SK-N-MC (cell line): ENCODE measurements around the gene IL4R.

Experiments used
- EZH2 ChIP-seq: fragments of 200-600 bp; sonication (generic); IDR thresholded peaks from one replicate; pipeline ENCODE4 v1.6.1; 2017; ENCODE audit warnings: antibody characterized with exemption
- POLR2AphosphoS5 ChIP-seq: IDR thresholded peaks from 2 replicates; pipeline ENCODE4 v1.6.1; 2012; ENCODE audit warnings: mild to moderate bottlenecking, low read depth, low read length, borderline replicate concordance

- TF ChIP-seq EZH2 (no peak), POLR2AphosphoS5 (no peak)
These were observed 40.1 kb downstream of the IL4R start for GRCh38 chr16:27353853-27354252.
